ENCODE measurements around the gene GALNTL6. TPM values are rescaled to one million over a fixed set of nuclear protein-coding genes. Genes with fewer than 3 reads are reported as not detected.

The GALNTL6 gene
- total and polyA plus RNA-seq, 9 of the 15 experiments (the other 6 are each of a cell fraction or from before 2014, with no cell fraction given) = 0.18 to 0.50 (median 0.29) TPM

DNA sequence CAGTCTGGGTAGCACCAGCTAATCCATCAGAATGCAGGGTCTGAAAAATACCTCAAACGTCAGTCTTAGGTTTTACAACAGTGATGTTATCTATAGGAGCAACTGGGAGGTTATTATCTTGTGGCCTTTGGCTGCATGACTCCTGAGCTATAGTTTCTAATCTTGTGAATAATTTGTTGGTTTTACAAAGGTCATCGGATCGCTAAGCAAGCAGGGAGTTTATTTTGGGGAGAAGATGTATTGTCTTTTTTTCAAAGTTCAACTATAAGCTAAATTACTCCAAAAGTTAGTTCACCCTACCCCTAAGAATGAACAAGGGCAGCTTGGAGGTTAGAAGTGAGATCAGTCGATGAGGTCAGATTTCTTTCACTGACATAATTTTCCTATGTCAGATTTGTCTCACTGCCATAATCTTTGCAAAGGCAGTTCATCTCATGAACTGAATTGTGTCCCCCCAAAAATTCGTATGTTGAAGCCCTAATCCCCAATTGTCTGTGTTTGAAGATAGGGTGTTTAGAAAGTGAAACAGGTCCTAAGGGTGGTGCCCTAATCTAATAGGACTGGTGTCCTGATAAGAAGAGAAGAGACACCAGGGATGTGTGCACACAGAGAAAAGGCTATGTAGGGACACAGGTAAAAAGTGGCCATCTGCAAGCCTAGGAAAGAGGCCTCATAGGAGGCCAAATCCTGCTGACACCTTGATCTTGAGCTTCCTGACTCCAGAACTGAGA lies 1179.6 kb downstream of the GALNTL6 start (continued):
- TF ChIP-seq ZBTB40 (IDR thresholded peaks at IDR 0.05) = no peak
- TF ChIP-seq ZBTB40 (CRISPR knock-in tag; IDR thresholded peaks at IDR 0.05) = no peak
- no peak for TF ChIP-seq ZNF253 (CRISPR knock-in tag; conservative IDR thresholded peaks at IDR 0.05)
- no peak for TF ChIP-seq MEIS2 (IDR thresholded peaks at IDR 0.05; ENCODE audit: partially characterized antibody)
- TF ChIP-seq HMGXB4 (CRISPR knock-in tag; IDR thresholded peaks at IDR 0.05) = no peak
- TF ChIP-seq SRF (CRISPR knock-in tag; IDR thresholded peaks at IDR 0.05) = no peak
- TF ChIP-seq PTBP1 (IDR thresholded peaks at IDR 0.05; ENCODE audit: low read depth, low read length) = no peak
- TF ChIP-seq LARP7 (IDR thresholded peaks at IDR 0.05) = no peak
- TF ChIP-seq ZFX (CRISPR knock-in tag; IDR thresholded peaks at IDR 0.05) = no peak
- no peak for TF ChIP-seq ZNF766 (CRISPR knock-in tag; conservative IDR thresholded peaks at IDR 0.05)
- no peak for TF ChIP-seq CREBBP (IDR thresholded peaks at IDR 0.05; ENCODE audit: low read depth, low read length)
- no peak for TF ChIP-seq BMI1 (IDR thresholded peaks at IDR 0.05; ENCODE audit: low read length)

Data from K562 (cell line).